HFF-Myc (cell line): ENCODE measurements around the gene SPON1.

ENCODE experiments used
- DNase-seq: peaks from one replicate; pipeline ENCODE4 v3.0.0-alpha.2; 2011; ENCODE audit warnings: low read depth; ENCODE audit errors: extremely low read depth
- H3K4me3 ChIP-seq: replicated peaks from 2 replicates; pipeline ENCODE4 v1.5.1; 2011; ENCODE audit warnings: low read depth, mild to moderate bottlenecking, control low read depth, low read length
- CTCF ChIP-seq: IDR thresholded peaks from 2 replicates; pipeline ENCODE4 v1.5.1; 2012; ENCODE audit warnings: mild to moderate bottlenecking, low read depth, low read length, control low read depth; ENCODE audit errors: missing control alignments

SPON1 gene

GRCh38 chr11:14179116-14179820 lies 216.7 kb downstream of the SPON1 start:
- no peak overlapping the region for H3K4me3 ChIP-seq
- peak; percentile 38 for DNase-seq
- no peak for TF ChIP-seq CTCF

DNA sequence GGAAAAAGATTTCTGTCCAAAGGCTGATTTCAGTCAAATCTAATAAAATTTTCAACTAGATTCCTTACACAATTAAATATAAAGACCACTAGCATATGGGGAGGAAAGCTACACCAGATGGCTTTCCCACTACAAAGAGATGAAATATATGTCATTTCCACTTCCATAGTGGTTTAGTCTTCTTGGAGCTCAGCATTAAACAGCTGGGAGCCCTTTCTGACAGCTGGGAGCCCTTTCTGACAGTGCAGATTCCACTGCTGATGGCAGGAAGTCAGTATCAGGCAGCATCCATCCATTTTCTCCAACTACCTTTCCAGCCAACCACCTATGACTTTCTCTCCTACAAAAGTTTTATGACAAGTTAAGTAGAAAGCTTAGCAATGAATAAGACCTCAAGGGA lies 218.6 kb downstream of the SPON1 start:
- TF ChIP-seq CTCF: no peak

DNA sequence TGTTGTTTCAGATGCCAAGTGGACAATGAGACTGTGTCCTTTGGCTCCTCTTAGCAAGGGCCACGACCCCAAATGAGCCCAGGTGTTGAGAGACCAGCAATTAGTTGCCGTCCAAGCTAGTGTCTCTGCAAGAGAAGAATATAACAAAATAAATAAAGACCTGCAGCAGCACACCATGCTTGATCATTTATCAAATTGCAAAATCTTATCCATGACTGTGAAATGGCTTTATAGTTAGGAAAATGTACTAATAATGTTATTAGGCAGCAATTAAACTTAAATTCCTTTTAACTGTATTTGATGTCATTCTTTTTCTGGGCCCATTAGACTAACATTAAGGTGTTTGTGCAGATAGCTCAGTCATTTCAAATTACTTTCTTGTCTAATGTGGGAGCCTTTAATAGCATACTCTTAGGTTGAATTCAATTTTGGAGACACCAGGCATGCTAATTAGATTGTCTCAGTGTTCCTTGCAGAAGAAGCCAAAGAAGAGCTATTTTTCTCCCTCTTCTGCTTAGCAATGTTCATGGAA lies 220.4 kb downstream of the SPON1 start:
- no peak for DNase-seq
- TF ChIP-seq CTCF: no peak
- no peak overlapping the region for H3K4me3 ChIP-seq

More for the DNA sequence above, 218.6 kb downstream of the SPON1 start:
- no peak for DNase-seq
- no peak overlapping the region for H3K4me3 ChIP-seq

- DNase-seq: no peak
- no peak overlapping the region for H3K4me3 ChIP-seq
These were observed 221.8 kb downstream of the SPON1 start for GRCh38 chr11:14184028-14184940.

GRCh38 chr11:14185461-14185860 lies 222.9 kb downstream of the SPON1 start:
- no peak for DNase-seq
- H3K4me3 ChIP-seq: no peak overlapping the region
- TF ChIP-seq CTCF: no peak

More at GRCh38 chr11:14184028-14184940, 221.8 kb downstream of the SPON1 start:
- TF ChIP-seq CTCF: no peak

- no peak for DNase-seq
- TF ChIP-seq CTCF: no peak
- no peak overlapping the region for H3K4me3 ChIP-seq
These were observed 223.7 kb downstream of the SPON1 start for GRCh38 chr11:14186046-14186775.
